PC-3 (cell line): Measurements from ENCODE around the gene LRP11.

Experiments used
- CTCF ChIP-seq: fragments of 300-600 bp; sonication (generic); conservative IDR thresholded peaks from 2 replicates; pipeline ENCODE4 v1.5.1; 2017; ENCODE audit warnings: antibody characterized with exemption, low read depth, mild to moderate bottlenecking, low read length
- EZH2phosphoT487 ChIP-seq: fragments of 300-600 bp; sonication (generic); IDR thresholded peaks from 2 replicates; pipeline ENCODE4 v1.6.1; 2018; ENCODE audit warnings: mild to moderate bottlenecking, antibody characterized with exemption, low read length, borderline replicate concordance

GRCh38 chr6:149904661-149905370 lies 40.7 kb upstream of the LRP11 start:
- TF ChIP-seq CTCF (no peak), EZH2phosphoT487 (no peak)
